Measurements from ENCODE around the gene GASK1B.

GASK1B gene

DNA sequence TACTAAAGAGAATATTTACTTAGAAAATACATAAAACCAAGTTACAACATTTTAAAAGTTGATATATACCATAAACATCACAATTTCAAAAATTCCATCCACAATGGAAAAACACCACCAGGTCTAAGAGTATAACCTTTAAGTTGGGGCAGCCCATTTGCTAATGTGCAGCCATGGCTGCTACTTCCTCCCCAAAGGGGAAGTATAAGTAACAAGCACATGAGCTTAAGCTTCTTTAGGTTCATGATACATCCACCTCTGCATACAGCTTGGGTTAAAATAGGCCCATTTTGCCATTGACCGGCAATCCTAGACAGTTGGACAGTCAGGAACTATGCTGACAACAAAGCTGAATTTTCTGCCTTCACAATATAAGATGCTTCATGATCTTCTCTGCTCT is 16.6 kb upstream of the GASK1B start:
- in situ Hi-C loops (cut with HindIII; ENCODE audit: low sequenced_read_pairs): no loop called here

DNA sequence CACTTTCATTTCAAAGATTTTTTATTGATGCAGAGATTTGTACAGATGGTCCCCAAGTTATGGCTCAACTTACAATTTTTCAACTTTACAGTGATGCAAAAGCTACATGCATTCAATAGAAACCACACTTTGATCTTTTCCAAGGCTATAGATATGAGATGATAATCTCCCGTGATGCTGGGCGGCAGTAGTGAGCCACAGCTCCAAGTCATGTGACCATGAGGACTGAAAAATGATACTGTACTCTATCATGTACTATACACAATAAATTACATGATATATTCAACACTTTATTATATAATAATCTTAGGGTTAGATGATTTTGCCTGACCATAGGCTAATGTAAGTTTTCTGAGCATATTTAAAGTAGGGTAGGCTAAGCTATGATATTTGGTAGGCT is 14.0 kb upstream of the GASK1B start:
- in situ Hi-C loops (cut with HindIII; ENCODE audit: low sequenced_read_pairs): no loop called here

DNA sequence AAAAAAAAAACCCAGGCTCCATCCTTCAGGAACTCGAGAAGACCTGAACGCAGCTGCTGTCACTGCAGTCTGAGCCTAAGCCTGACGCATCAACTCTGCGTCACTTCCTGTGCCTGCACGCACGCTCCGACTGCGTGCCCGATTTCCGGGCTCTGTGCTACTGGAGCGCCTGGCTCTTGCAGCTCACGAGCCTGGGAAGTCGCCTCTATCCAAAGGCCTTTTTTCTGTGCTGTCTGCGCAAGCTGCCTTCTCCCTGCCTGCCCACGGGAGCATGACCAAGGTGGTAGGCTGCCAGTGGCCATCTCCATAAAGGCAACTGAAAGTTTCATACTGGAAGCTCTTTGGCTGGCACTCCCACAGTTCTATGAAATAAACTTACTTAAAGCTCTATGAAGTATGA is 9.9 kb upstream of the GASK1B start:
- in situ Hi-C loops (cut with HindIII; ENCODE audit: low sequenced_read_pairs): no loop called here

DNA sequence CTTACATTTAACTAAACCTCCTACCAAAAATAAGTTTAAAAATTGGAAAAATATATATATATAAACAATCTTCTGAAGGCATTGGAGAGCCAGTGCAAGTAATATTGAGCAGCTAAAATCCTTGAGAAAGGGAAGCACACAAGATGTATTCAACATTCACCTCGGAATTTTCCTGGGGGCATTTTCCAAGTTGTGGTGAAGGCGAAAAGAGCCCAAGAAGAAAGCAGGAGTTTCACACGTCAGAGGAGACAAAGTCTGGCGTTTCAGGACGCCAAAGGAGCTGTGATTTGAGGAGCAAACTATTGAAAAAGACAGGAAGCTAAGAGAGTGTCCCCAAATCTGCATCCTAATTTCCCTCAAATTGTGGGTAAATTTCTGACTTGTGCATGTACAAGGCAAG is 9.1 kb upstream of the GASK1B start:
- in situ Hi-C loops (cut with HindIII; ENCODE audit: low sequenced_read_pairs): no loop called here

DNA sequence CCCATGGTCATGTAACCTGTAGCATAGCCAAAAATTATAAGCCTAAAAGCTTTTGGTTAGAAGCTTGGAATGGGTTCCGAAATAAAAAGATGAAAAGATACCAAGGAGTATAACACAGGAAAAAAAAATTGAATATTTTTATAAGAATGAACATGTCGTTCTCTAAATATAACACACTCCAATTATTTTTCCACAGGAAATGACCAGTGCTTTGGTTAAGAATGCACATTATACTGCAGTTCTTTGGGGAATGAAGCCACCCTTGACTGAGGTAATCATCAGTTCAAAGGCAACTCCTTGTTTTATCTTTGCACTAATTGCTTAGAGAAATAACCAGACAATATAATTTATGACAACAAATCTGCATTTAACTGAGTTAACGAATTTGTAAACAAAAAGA is 6.6 kb upstream of the GASK1B start:
- in situ Hi-C loops (cut with HindIII; ENCODE audit: low sequenced_read_pairs): no loop called here

DNA sequence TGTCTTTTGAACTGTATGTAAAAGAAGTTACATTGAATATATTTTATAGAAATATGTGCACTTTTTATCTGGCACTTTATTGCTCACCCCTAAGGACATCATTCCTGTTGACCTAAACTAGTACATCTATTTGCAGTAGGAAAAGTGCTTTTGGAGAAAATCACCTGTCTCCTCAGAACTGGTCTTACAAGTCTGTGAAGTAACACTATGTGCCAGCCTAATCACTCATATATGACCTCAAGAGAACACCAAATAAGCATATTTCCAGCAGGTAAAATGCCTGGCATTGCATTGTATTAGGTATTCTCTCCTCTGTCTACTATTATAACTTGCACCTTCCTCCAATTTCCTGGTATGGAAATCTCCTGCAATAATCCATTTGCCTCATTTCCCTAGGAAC is 4.0 kb upstream of the GASK1B start:
- in situ Hi-C loops (cut with HindIII; ENCODE audit: low sequenced_read_pairs): no loop called here

DNA sequence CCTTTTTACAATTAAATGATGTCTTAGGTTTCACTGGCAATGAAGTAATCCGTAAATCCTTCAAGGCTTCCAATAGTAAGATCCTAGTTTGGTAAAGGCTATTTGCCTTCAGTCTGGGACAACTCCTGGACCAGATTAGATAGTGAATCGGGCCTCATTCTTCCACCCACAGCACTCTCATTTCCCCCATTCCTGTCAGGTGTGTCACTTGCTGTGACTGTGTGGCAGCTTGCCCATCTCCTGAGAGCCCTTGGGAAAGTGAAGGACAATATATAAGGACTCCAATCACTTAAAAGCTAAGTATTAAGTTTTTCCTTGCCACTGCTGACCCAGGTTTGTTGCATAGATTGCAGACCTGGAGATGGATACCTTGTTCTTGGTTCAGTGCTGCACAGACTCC is 3.3 kb upstream of the GASK1B start:
- in situ Hi-C loops (cut with HindIII; ENCODE audit: low sequenced_read_pairs): no loop called here

DNA sequence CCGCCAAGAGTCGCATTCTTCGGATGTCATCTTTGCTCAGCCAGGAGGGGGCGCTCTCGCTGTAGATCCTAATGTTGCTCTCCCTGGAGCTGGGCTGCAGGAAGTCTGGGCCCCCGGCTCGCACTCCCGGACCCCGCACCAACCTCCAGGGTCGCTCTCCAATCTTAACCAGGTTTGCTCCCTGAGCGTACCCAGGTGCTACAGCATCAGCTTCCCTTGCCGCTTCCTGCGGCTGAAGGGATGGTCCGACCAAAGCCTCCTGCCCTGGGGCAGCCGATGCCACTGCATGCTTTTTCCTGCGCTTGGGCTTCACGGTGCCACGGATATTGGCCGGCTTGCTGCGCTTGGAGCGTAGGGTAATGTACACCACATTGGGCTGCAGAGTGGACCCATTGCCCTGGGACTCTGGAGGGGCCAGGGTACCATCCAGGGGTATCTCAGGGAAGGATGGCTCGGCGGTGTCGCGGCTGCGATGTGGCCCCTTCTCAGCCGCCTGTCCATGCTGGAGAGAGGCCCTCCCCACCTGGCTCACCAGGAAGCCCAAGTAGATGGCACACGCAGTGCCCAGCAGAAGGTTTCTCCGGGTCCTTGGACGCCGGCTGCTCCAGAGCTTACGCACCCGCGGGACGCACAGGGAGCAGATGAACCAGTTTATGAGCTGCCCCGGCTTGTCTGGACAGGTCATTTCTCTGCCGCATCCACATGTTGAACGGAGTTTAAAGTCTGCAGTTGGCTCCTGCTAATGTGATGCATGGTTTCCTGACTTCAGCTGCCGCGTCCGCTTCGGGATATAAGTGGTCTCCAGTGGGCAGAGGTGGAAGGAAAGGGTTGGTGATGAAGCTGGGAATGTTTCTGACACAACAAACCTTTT is 1.9 kb downstream of the GASK1B start:
- in situ Hi-C loops (cut with HindIII; ENCODE audit: low sequenced_read_pairs): no loop called here

DNA sequence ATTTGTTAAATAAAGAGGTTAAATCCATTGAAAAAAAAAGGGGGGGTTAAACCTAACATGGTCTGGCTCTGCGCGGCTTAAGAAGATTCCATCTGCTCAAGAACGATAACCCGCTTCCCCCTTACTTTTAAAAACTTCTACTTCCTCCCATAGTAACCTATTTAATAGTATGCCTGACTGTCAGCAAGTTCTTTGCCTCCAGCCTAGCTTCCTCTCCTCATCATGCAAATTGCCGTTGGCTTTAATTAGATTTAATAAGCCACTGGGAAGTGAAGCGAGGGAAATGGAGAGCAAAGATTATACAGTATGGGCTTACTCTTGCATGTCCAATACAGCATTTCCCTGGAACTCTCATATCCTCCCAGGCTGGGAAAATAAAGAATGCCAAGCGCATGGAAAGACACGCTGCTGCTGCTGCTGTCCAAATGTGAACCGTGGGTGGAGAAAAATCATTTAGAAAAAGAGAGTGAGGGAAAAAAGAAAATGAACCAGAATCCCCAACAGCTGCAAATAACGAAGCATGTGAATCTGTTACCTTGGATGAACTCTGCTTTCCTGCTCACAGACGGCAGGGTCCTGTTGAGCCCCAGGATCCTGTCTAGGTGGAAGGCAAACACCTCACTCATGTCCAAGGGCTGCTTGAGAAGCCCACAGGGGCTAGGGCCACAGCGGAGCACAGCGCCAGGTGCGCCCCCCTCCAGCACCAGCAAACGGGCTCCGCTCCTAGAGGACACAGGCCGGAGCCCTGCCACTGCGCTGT is 2.7 kb downstream of the GASK1B start:
- in situ Hi-C loops (cut with HindIII; ENCODE audit: low sequenced_read_pairs): no loop called here

DNA sequence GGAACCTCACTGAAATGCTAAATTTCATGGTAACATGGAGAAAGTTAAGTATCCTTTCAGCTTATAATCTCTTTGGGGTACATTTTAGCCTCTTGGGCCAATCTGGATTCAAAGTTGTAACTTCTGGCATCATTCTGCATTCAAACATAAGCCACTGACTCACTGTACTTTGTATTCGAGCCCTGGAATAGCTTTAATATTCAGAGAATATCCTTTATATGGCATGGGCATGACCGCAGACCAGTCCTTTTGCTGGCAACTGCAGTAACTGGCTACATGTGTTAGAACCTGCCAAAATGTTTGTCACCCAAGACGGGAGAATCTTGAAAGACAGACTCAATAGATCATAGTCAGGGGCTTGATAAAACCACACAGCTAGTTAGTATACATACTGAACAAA is 3.3 kb downstream of the GASK1B start:
- in situ Hi-C loops (cut with HindIII; ENCODE audit: low sequenced_read_pairs): no loop called here

DNA sequence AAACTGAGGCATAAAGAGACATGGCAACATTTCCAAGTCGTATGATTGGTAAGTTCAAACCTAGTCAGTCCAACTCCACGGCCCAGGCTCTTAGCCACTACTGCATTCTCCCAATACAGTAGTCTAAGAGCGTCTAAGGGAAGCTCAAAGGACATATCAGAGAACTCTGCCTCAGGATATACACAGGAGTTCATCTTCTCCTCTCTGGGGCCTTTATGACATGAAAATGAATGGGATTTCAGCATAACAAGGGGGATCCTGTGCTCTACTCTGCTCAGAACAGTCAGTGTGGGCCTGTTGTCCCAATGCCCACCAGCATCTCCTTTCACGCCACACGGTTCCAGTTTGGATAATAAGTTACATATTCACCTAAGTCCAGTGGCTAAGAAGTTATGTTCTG is 4.2 kb downstream of the GASK1B start:
- in situ Hi-C loops (cut with HindIII; ENCODE audit: low sequenced_read_pairs): no loop called here

DNA sequence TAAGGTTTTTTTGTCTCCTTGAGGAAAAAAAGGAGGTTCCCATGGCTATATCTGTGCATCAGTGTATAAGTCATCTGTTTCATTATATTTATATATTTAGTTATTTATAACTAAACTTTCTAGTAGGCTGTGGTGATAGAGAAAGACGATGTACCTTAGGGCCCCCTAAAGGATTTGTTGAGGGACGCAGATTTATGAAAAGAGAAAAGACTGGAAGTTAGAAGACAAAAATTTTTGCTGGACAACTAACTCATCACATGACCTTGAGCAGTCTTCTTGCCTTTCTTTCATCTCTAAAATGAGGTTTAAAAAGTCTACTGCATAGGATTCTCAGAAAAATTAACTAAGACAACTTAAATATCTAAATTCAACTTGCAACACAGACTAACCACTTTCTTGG is 6.1 kb downstream of the GASK1B start:
- in situ Hi-C loops (cut with HindIII; ENCODE audit: low sequenced_read_pairs): no loop called here

DNA sequence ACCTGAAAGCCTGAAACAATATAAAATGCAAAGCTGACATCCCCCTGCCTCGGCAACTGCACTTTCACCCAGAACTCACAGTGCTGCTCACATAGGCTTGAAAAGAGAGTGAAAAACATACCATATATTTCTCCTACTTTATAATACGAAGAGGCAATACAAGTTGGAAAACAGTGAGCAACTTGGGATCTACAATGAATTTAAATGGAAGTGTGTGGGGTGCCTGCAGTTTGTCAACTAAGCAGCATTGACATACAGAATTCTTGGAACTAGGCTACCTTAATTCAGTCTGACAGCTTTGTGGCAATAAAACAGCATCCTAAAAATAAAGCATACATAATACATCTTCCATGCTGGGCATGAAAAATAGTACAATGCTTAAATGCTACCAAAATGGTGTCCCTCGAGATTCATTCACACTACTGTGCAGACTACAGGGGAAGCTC is 8.0 kb downstream of the GASK1B start:
- in situ Hi-C loops (cut with HindIII; ENCODE audit: low sequenced_read_pairs): no loop called here

DNA sequence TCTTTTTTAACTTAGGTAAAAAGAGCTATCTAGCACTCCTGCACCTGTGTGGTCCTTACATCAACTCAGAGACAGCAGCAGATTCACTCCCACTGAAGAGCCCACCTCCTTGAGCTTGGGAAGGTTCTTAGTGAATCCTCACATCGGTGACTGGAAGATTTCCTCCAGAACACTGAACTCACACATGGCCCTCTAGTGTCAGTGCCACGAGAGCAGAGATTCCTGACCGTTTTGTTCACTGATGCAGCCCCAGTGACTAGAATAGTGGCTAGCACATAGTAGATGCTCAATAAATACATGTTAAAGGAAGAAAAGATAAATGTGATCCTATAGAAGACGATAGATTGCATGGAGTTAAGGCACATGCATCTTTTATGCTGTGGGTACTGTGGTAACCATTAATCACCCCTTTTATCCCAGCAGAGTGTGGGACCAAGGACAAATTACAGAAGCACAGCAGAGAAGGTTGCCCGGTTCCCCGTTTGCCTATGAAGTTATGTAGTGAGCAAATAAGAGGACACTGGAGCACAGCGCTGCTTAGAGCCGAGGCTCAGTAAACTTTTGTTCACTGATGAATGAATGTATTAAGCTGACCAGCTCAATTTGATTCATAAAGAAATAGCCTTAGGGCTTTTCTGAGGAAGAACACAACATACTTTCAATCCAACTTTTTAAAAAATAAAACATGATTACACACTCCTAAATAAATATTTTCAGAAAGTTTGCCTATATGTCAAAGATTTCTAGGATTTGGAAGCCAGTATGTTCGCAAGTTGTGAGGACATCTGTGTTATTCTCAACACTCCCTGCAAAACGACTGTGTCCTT is 8.7 kb downstream of the GASK1B start:
- in situ Hi-C loops (cut with HindIII; ENCODE audit: low sequenced_read_pairs): no loop called here

DNA sequence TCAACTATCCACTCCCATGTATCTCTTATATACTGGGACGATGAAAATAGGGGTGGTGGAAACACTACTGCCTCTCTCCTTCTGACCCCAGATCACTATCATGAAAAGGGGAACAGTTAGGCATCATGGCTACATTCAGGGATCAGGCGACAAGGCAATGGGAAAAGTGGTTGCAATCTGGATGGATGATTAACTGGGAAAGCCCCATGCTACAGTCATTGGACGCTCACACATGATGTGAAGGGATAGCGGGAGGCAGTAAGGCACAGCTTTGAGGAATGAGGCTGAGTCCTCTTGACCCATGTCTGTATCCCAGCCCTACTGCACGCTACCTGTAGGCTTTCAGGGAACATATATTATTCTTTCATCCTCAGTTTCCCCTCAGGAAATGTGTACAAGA is 10.2 kb downstream of the GASK1B start:
- in situ Hi-C loops (cut with HindIII; ENCODE audit: low sequenced_read_pairs): no loop called here

DNA sequence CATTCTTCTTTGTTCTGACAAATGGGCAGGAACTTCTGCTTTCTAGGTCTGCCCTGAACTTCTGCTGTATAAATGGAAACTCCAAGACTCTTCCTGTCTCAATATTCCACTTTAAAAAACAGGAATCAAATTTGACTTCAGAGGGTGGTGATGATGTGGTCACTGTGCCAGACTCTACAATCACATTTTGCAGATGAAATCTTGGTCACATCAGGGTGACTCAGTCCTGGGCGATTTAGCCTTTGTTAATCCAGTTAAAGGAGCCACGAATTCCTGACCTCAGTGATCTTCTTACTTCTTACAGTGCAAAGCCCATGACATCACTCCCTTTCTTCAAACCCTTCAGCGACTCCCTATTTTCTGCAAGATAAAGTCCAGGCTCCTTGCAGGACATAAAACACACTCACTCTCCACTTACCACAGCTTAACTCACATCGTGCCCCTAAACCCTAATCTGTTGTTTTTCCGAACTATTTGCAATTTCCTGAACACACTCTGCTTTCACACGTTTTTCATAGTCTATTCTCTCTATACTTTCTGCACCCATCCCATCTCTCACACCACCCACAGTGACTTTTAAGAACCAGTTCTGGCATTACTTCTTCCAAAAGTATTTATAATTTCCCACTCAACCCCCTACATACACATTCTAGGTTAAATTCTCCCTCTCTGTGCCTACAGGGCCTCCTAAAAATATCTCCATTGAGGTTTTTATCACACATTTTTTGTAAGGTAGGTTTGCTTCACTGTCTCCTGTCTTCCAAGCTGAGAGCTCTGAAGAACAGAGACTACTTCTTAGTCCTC is 11.1 kb downstream of the GASK1B start:
- in situ Hi-C loops (cut with HindIII; ENCODE audit: low sequenced_read_pairs): no loop called here

DNA sequence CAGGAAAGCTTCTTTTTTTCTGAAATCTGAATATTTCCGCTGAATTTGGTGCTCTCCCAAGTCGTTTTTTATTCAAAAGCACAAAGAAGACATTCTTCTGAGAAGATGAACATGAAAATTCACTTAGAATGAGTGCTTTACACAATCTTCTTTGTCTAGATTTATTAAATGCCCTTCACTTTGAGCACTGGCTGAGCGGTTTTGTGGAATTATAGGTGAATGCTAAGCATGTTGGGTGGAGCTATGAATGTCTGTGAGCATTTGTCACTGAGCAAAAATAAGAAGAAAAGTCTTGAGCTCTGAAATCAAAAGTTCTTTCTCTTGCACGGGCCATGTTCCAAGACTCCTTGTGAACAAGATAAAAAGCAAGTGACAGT is 13.1 kb downstream of the GASK1B start:
- in situ Hi-C loops (cut with HindIII; ENCODE audit: low sequenced_read_pairs): loop anchor here (5.0 to 10.0 kb wide), 2 partner anchors 37 to 165 kb away; no protein-coding TSS in a partner anchor

DNA sequence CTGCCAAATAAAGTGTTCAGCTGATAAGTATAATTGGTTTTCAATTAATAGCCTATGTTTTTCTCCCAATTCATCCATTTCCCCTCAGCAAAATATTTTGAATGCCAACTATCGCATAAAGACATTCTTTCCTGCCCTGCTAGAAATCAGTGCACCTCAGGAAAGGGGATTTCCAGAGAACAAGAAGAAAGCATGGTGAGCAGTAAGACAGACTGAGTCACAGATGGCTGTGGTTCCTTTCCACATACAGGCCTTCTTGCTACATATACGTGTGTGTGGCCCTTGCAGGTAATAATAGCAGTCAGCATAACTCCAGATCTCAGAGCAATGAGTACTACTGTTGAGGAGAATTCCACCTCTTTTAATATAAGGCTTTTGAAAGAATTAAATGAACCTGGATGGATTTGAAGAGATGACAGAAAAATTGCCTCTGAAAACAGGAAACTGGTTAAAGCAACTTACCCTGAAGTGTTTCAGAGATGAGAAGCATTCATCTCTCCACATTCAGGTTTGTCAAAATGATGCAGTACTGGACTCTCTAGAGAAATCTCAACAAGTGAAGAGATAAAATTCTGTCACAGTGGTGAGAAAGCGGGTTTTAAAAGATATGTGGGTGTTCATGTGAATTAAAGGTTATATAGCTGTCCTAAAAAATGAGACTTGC is 13.6 kb downstream of the GASK1B start:
- in situ Hi-C loops (cut with HindIII; ENCODE audit: low sequenced_read_pairs): loop anchor here (5.0 to 10.0 kb wide), 2 partner anchors 37 to 164 kb away; no protein-coding TSS in a partner anchor

DNA sequence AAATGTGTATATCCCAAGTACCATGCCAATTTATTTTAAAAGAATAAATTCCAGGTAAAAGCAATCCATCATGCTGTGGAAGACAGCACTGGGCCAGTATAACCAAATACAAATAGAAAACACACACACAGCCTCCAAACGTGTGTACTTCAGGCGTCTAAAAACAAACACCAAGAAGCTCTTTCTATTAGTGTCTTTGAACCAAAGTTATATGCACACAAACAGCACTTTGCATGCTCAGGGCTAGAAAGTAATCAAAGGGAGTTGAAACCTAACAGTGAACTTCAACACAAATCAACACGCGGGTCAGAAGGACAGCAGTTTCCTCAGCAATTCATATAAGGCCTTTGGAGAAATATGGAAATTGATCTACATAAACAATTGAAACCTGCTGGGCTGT is 15.4 kb downstream of the GASK1B start:
- in situ Hi-C loops (cut with HindIII; ENCODE audit: low sequenced_read_pairs): loop anchor here (5.0 to 10.0 kb wide), 2 partner anchors 35 to 163 kb away; no protein-coding TSS in a partner anchor

All from DLD1 (cell line).